Astrocyte of the hippocampus (primary cell): Measurements from ENCODE around the gene RRM2.
A peak's percentile ranks its signal among the peaks of the same experiment; 100 is the strongest.
"Not testable (repeated sequence)": the region's sequence is repeated elsewhere in the genome, so short reads cannot be mapped to it uniquely, and the experiment has no call there.

Experiments
- DNase-seq: peaks from one replicate; pipeline ENCODE4 v3.0.0; 2011; ENCODE audit warnings: low read depth, low spot score

The RRM2 gene

DNA sequence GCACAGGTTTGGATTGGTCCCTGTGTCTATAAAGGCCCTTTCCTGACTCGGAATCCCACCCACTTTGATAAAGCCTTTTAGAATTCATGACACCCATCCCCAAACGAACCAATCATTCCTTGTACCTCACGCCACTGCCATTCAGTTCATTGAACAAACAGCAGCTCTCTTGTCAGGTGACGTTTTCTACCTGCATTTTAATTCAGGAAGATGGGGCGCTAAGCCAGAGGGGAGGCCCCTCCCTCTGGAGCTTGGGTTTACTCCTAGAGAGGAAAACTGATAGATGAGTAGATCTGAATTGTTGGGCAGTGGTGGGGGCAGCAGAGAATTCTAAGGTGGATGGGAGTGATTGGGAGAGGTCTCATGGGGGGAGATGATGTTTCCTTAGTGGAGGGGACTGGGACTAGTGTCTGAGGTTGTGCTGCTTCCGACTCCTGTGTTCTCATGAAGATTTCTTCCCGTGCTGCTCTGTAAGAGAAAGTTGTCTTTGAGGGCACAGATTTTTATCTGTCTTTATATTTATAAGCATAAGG lies 9.6 kb downstream of the RRM2 start:
- no peak for DNase-seq

DNA sequence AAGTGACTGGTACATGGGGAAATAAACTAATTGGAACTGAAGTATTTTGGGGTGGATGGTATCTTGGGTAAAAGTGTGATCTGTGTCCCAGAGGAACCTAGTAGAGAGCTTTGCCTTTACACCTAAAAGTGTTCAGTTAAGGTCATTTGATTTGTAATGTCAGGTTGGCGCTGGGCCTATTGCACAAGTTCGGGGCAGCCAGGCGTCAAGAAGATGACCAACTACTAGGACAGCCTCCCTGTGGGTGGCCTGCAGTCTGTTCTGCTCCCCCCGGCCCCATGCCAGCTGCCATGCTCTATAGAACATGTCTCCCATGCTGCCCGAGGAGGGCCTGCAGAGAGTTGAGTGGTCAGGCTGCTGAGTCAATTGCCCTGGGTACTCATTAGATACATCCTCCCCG lies 10.1 kb downstream of the RRM2 start:
- DNase-seq = no peak

DNA sequence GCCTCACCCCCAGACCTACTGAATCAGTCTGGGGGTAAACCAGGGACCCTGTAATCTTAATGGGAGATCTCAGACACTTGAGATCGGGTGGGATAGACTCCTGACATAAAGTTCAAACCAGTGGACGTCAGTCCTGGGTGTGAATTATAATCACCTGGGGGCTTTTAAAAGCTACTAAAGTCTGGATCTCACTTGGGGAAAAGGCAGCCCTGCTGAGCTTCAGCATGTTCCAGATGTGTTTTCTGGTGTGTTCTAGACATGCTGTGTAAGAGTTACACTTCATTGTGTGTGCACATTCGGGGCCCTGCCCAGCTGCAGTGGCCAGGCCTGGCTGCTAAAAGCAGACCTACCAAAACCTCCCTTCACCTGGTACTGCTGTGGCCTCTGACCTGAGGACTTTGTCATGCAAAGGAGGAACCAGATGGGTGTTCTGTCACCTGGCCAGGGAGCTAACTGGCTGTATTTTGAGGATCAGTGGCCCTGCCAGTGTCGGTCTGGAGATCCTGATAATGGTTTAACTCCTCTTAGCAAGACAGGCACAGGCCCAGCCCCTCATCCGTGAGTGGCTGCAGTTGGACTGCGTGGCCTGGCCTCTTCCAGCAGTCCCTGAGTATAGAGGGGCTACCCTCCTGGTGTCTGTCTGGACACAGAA lies 10.6 kb downstream of the RRM2 start:
- DNase-seq = no peak

DNA sequence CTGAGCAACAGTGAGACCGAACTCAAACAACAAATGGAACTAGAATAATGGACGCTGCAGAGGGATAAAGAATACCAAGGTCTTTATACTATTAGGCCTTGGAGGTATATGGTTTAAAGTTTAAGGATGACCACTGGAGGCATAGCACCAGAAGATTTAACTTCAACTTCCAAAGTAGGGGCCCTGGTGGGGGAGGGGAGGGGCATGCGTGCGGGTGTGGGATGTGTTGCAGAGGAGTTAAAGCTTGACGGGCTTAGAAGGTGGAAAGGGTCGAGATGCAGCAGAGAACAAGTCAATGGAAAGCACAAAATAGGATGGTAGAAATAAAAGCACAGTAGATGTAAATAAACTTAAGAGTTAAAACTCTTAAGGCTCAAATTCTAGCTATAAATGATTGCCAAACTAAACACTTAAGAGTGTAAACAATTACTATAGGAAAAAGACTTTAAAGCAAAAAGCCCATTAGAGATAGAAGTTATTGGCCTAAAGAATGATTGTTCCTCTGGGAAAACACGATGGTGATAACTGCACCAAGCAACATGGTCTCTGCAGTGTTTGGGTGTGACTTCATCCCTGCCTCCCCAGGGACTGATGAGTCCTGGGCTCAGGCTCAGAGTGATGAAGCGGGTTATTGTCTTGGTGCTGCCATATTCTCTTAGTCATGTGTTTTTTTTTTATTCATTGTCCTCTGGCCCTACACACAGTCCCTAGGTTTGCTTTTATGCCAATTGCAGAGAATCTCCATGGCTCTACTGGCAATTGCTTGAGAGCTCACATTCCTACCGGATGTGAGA lies 13.0 kb downstream of the RRM2 start:
- no peak for DNase-seq

DNA sequence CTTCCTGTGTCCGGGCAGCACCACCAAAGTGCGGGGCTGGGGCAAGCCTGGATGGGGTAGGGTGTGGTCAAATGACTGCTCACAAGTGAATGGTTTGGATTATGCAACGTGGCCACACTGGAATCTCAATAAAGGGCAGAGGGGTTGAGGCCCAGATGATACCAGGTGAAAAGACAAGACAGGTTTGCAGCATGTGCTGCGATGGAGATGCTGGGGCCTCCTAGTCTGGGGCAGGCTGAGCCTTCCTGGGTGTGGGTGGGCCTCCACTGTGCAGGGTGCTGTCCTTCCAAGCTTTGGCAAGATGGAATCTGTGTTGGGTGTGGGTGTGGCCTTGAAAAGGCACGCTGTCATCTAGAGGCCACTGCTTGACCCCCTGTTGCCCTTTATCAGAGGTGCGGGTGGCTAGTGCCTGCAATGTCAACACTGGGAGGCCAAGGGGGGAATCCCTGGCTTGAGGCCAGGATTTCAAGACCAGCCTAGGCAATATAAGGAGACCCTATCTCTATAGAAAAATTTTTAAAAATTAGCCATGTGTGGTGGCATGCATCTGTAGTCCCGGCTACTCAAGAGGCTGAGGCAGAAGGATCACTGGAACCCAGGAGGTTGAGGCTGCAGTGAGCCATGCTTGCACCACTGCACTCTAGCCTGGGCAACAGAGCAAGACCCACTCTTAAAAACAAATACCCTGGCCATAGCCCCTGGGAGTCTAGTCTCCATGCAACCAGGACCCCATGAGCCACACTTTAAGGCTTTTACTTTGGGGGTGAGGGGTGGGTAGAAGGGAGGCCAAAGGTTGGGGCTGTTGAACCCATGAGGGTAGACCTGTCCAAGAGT lies 13.8 kb downstream of the RRM2 start:
- DNase-seq = no peak

DNA sequence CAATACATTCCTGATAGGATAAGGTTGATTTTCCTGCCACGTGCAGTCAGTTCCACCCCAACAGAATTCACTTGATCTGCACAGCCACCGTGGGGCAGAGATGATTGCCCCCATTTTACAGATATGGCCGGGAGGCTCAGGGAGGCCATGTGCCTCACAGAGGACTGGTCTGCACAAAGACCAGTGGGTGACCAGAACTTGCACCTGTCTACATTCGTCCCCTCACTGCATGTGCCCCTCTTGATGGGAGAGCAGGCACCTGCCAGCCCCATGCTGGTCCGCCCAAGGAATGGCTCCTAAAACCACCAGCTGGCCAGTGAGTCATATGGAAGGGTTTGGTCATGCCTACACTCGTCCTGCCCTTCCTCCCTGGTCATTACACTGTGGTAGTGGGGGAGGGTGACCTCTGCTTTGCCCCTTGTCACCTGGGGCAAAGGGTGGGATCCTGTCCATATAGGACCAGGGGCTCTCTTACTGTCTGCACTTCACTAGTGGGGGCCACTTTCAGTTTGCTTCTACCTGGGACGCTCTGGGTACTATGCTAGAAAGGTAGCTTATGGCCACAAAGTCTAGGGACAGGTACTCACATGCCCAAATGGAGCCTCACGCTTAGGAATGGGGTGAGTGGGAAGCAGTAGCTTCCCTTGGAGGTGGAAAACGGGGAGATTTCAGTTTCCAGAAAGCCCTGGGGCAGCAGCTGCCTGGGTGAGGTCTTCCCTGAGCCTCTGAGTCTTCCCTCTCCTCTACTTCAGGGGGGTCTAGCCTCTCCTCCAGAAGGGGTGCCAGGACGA lies 14.7 kb downstream of the RRM2 start:
- no peak for DNase-seq

DNA sequence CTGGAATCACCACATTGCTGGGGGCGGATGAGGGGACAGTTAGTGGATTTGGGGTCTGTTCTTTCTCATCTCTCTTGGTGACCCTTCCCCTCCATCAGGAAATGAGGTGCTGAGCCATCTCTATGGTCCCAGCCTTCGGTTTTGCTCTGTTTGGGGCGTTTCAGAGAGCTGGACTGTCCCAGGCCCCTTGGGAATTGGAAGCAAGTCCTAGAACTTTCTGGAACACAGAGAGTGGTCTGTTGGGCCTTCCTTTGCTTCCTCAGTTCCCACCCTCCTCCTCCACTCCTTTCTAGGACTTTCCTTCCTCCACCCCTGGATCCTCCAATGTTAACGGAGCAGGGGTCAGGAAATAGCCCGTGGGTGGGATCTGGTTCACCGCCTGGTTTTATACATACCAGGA lies 17.0 kb downstream of the RRM2 start:
- DNase-seq = no peak

DNA sequence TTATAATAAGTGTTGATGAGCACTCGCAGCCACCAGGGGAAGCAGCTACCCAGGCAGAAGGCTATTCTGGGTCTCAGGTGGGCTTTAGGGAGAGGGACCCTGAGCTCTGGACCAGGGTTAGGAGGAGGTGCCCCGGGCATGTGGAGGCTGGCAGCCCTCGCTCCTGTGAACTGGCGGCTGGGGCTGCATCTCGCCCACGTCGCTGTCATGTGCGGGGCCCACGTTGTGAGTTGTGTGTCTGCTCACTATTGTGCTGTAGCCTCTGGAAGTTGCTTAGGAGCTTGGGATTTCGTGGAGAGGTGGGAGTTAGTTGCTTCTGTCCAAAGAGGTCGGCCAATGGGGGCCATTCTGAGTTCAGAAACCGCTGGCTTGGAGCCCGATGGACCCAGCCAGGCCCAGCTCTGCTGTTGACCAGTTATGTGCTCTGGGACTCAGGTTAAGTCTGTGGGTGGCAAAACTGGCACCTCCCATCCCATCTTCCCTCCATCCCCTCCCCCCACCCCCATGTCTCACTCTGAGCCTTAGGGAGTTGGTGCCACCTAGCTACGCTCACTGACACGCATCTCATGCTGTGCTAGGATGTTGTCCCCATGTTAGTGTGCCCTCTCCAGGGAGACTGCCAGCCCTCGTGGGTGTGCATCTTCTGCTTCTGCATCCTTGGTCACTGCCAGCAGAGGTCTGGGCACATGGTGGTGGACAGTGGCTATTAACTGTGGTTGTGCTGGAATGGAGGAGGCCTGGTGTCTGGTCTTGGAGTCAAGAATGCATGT lies 18.5 kb downstream of the RRM2 start:
- DNase-seq = no peak

DNA sequence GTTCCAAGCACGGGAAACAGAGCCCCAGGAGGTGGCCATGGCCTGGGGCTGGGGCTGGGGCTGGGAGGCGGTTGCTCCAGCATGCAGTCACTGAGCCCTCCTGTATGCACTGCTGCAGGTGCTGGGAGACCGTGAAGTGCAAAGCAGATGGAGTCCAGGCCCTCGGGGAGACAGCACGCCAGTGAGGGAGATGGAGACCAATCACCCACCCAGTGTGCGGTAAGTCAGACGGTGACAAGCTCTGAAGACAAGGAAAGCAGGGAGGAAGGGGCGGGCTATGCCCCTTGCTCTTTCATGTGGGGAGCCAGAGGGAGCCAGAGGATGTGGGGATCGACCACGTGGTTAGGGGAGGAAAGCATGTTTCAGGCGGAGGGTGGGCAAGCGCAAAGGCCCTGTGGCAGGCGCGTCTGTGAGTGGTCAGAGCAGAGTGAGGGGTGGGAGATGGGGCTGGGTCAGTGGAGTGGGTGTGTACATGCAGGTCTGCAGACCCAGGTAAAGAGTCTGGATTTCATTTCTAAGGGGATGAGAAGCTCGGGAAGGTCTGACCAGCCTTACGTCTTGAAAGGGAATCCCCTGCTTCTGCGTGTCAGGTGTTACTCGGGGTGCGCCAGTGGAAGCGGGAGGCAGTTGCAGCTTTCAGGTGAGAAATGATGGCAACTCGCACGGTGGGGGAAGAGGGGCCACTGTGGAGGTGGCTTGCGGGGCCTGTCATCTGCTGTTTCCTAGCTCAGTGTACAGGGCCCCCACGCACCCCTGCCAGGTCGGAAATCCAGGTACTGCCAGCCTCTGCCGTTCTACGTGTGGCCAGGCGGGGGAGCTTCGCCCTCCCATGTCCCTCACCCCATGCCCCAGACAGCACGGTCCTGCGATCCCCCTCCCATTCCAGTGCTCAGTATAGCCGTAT lies 19.4 kb downstream of the RRM2 start:
- DNase-seq = peak; percentile 61

DNA sequence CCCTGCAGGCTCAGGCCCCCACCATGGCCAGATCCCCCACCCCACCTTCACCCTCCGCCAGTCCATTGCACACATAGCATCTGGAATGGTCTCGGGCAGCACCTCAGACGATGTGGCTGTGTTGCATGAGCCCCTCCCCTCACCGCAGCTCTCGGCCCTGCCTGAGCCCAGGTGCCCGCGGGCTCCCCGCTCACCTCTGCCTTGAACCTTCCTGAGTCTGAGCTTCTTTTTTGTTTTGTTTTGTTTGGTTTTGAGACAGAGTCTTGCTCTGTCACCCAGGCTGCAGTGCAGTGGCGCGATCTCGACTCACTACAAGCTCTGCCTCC lies 20.1 kb downstream of the RRM2 start:
- no peak for DNase-seq

DNA sequence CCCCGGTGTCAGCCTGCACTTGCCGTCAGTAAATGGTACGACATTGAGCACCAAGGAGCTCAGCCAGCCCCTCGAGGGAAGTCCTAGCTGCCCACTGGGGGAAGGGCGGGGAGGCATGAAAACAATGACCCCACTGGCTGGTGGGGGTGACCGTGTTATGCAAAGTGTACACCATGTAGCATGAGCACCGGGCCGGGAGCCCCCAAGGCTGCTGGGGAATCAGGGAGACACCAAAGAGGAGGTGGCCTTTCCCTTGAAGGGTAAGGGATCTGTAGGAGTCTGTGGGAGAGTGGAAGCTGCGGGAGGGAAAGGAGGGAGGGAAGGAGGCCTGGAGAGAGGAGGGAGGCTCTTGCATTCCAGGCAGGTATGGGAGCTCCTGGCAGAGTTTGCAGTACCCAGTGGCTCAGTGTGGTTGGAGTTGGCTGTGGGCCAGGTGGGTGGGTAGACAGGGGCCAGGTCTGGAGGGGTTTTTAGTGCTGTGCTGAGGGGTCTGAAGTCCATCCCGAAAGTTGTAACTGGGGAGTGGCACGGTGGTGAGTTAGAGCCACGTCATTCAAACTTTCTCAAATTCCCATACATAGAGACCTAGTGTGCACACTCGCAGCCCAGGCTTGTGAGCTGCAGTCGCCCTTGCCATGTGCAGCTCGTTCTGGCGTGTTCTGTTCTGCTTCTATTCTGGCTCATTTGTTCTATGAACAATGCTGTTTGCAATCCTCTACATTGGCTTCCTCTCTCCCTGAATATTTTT lies 22.4 kb downstream of the RRM2 start:
- DNase-seq = no peak

DNA sequence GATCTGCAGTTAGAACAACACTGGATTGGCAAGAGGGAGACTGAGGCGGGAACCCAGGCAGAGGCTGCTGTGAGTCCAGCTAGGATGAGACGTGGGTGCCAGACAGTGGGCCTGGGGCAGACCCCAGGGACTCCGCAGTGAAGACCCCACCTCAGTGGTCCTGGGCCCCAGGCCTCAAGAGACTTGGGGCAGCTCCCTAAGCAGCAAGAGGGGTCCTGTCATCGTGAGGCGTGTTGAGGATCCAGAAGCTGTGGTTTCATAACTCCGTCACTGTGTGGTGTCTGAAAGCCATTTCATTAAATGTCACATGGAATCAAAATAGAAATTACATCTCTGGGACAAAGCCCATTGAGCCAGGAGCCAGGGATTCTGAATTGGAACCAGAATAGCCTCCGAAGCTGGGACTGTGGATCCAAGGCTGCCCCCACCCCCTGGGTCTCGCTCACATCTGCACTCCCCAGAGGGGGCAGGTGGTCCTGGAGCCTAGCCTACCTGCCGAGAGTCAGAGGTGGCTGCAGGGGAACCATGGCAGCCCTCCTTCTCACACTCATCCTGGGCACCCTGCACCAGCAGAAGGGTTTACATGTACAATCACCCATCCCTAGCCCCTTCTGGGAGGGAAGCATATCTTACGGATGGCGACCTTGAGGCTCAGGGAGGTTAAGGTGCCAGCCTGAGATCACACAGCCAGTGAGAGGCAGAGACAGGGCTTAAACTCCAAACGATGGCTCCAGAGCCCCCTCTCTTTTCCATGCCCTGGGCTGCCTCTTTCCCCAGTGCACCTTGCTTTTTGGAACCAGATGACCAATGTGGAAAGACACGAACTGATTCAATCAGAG lies 23.2 kb downstream of the RRM2 start:
- DNase-seq = no peak

DNA sequence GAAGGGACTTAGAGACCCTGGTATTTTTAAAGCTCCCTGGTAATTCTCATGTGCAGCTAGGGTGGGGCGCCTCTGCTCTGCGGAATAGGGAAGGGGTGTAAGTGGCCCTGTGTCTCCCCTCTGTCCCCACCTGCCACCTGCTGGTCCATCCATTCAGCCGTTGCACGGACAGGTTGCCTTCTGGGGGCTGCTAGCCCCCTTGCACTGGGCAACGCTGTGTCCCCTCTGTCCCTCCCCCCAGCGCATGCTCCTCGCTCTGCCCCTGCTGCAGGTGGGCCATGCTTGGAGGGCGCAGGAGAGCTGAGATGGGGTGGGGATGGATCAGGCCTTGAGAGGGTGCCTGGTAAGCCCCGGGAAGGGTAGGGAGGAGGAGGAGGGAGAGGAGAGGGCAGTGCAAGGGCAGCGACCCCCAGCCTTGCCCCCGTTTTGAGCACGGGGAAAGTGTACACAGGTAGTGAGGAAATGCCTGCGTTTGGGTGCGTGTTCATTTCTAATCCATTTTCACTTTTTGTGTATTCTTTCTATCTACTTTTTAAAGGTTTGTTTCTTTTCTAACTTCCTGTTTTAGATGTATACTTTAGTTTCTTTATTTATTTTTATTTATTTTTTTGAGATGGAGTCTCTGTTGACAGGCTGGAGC lies 23.9 kb downstream of the RRM2 start:
- DNase-seq = no peak

DNA sequence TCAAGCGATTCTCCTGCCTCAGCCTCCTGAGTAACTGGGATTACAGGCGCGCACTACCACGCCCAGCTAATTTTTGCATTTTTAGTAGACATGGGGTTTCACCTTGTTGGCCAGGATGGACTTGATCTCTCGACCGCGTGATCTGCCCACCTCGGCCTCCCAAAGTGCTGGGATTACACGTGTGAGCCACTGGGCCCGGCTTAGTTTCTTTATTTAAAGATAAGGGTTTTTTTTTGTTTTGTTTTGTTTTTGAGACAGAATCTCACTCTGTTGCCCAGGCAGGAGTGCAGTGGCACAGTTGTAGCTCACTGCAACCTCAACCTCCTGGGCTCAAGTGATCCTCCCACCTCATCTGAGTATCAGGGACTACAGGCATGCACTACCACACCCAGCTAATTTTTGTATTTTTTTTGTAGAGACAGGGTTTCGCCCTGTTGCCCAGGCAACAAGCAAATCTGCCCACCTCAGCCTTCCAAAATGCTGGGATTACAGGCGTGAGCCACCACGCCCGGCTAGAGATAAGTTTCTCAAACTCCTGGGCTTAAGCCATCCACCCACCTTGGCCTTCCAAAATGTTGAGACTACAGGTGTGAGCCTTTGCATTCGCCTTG lies 24.6 kb downstream of the RRM2 start:
- DNase-seq = not testable (repeated sequence)

DNA sequence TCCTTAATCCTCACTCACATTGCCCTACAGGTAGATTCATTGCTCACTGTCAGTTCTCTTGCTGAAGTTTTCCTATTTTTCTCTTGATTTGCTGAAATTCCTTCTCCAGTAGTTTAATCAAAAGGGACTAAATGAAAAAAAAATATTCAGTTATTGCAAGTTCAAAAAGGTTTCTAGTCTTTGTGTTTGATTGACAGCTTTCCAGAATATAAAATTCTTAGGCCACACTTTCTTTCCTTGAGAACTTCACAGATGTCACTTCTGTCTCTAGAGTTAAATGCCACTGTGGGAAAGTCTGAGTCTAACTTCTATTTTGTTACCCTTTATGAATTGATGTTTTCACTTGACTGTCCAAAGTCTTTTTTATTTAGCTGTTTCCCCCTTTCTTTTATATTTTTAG lies 25.7 kb downstream of the RRM2 start:
- no peak for DNase-seq

DNA sequence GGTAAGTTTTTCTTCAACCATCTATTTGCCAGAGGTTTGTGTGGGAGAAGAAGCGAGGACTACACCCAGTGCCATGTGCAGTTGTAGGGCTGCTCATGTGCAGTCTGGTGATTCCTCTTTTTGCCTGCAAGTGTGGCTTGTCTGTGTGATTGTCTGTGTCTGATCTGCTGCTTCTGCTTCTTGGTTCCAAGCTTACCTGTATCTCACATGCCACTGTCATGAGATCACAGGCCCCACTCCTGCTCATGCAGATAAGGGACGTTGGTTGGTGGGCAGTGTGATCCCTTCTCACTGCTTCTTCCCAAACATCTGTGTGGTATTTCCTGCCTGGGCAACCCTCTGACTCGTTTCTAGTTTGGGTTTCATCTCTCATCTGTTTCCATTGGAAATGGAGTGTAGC lies 27.1 kb downstream of the RRM2 start:
- DNase-seq = no peak

DNA sequence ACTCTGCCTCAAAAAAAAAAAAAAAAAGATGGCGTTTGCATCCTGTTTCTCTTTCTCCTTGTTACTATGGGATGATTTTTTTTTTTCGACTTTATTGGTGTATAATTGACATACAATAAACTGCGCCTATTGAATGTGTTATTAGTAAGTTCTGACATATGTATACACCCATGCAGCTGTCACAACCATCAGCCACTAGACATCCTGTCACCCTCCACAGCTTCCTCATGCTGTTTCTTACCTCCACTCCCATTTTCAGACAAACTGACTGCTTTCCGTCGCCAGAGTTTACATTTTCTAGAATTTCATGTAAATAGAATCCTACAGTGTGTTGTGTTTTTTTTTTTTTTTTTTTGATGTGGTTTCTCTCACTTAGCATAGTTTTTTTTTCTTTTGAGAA lies 27.9 kb downstream of the RRM2 start:
- no peak for DNase-seq
